ENCODE data around the gene CRABP1. TPM values are rescaled to one million over a fixed set of nuclear protein-coding genes. Genes with fewer than 3 reads are reported as not detected.

The CRABP1 gene
- total RNA-seq, 1 donor: not detected

- no peaks in the 10 kb centered on the region for H3K9me3 ChIP-seq (ENCODE audit: low read depth, low read length)
- no peak overlapping the region for H3K4me2 ChIP-seq (ENCODE audit: insufficient read depth, low read length)
- no peaks in the 10 kb centered on the region for H3K79me2 ChIP-seq (ENCODE audit: insufficient read depth, low read length)
- H3K27me3 ChIP-seq (ENCODE audit: insufficient read depth, low read length): no peaks in the 10 kb centered on the region
- no peak overlapping the region for H3K4me3 ChIP-seq (ENCODE audit: insufficient read depth, low read length)
- no peak for DNase-seq (ENCODE audit: insufficient read length, low spot score, missing footprints)
- no peak overlapping the region for H3K27ac ChIP-seq (ENCODE audit: low read depth, low read length)
- H3K4me1 ChIP-seq (ENCODE audit: insufficient read depth, low read length): no peaks in the 10 kb centered on the region
- no peaks in the 10 kb centered on the region for H4K20me1 ChIP-seq (ENCODE audit: insufficient read depth, low read length)
- no peak overlapping the region for H2AFZ ChIP-seq (ENCODE audit: low read length)
- H3K36me3 ChIP-seq (ENCODE audit: insufficient read depth, low read length): no peaks in the 10 kb centered on the region
- no peak for TF ChIP-seq CTCF (IDR thresholded peaks at IDR 0.05; ENCODE audit: extremely low read depth, low read depth, low read length)
Observed at GRCh38 chr15:78319588-78319987, 20.6 kb upstream of the CRABP1 start.

GRCh38 chr15:78320183-78320582, 20.0 kb upstream of the CRABP1 start:
- no peak overlapping the region for H3K4me3 ChIP-seq (ENCODE audit: insufficient read depth, low read length)
- no peaks in the 10 kb centered on the region for H4K20me1 ChIP-seq (ENCODE audit: insufficient read depth, low read length)
- H2AFZ ChIP-seq (ENCODE audit: low read length): no peak overlapping the region
- H3K36me3 ChIP-seq (ENCODE audit: insufficient read depth, low read length): no peaks in the 10 kb centered on the region
- no peak for TF ChIP-seq CTCF (IDR thresholded peaks at IDR 0.05; ENCODE audit: extremely low read depth, low read depth, low read length)
- no peak overlapping the region for H3K27ac ChIP-seq (ENCODE audit: low read depth, low read length)
- H3K4me2 ChIP-seq (ENCODE audit: insufficient read depth, low read length): no peak overlapping the region
- no peaks in the 10 kb centered on the region for H3K79me2 ChIP-seq (ENCODE audit: insufficient read depth, low read length)
- no peaks in the 10 kb centered on the region for H3K9me3 ChIP-seq (ENCODE audit: low read depth, low read length)
- H3K27me3 ChIP-seq (ENCODE audit: insufficient read depth, low read length): no peaks in the 10 kb centered on the region
- peak; percentile 53 for DNase-seq (ENCODE audit: insufficient read length, low spot score, missing footprints)
- H3K4me1 ChIP-seq (ENCODE audit: insufficient read depth, low read length): no peaks in the 10 kb centered on the region

GRCh38 chr15:78321041-78321570, 19.0 kb upstream of the CRABP1 start:
- TF ChIP-seq CTCF (IDR thresholded peaks at IDR 0.05; ENCODE audit: extremely low read depth, low read depth, low read length): no peak
- H3K4me1 ChIP-seq (ENCODE audit: insufficient read depth, low read length): no peaks in the 10 kb centered on the region
- H2AFZ ChIP-seq (ENCODE audit: low read length): no peak overlapping the region
- no peaks in the 10 kb centered on the region for H3K79me2 ChIP-seq (ENCODE audit: insufficient read depth, low read length)
- H3K4me3 ChIP-seq (ENCODE audit: insufficient read depth, low read length): no peak overlapping the region
- peaks cover 3% of the 10 kb centered on the region for H3K27me3 ChIP-seq (ENCODE audit: insufficient read depth, low read length)
- no peak overlapping the region for H3K27ac ChIP-seq (ENCODE audit: low read depth, low read length)
- H3K4me2 ChIP-seq (ENCODE audit: insufficient read depth, low read length): no peak overlapping the region
- no peaks in the 10 kb centered on the region for H3K36me3 ChIP-seq (ENCODE audit: insufficient read depth, low read length)
- no peaks in the 10 kb centered on the region for H3K9me3 ChIP-seq (ENCODE audit: low read depth, low read length)
- peak; percentile 44 for DNase-seq (ENCODE audit: insufficient read length, low spot score, missing footprints)
- H4K20me1 ChIP-seq (ENCODE audit: insufficient read depth, low read length): no peaks in the 10 kb centered on the region

- Histone ChIP-seq H3K4me2 (ENCODE audit: insufficient read depth, low read length) (no peak overlapping the region), H3K27ac (ENCODE audit: low read depth, low read length) (no peak overlapping the region), H3K79me2 (ENCODE audit: insufficient read depth, low read length) (no peaks in the 10 kb centered on the region), H3K4me3 (ENCODE audit: insufficient read depth, low read length) (no peak overlapping the region), H3K4me1 (ENCODE audit: insufficient read depth, low read length) (no peaks in the 10 kb centered on the region), H2AFZ (ENCODE audit: low read length) (peak overlapping the region; percentile 28), H3K27me3 (ENCODE audit: insufficient read depth, low read length) (peaks cover 3% of the 10 kb centered on the region), H3K36me3 (ENCODE audit: insufficient read depth, low read length) (no peaks in the 10 kb centered on the region), H4K20me1 (ENCODE audit: insufficient read depth, low read length) (no peaks in the 10 kb centered on the region), H3K9me3 (ENCODE audit: low read depth, low read length) (no peaks in the 10 kb centered on the region)
- DNase-seq (ENCODE audit: insufficient read length, low spot score, missing footprints): peak; percentile 65
- no peak for TF ChIP-seq CTCF (IDR thresholded peaks at IDR 0.05; ENCODE audit: extremely low read depth, low read depth, low read length)
Observed at GRCh38 chr15:78321786-78322185, 18.4 kb upstream of the CRABP1 start.
